Esophagus muscularis mucosa (tissue), 3 donors: ENCODE results near the gene CDH26.

Experiments used
- CTCF ChIP-seq, 3 experiments: fragments of 200-600 bp in 2 of 3; fragments of 450-650 bp in 1 of 3; sonication (generic) in 2 of 3; IDR thresholded peaks; one replicate each; pipeline ENCODE4 v1.5.1; 2017 to 2019; ENCODE audit warnings: antibody characterized with exemption in 3 of 3, mild to moderate bottlenecking in 2 of 3, moderate library complexity in 1 of 3
- POLR2A ChIP-seq: fragments of 450-650 bp; IDR thresholded peaks from one replicate; pipeline ENCODE4 v1.6.1; 2017; ENCODE audit warnings: antibody characterized with exemption, moderate library complexity, mild to moderate bottlenecking, low read depth
- POLR2AphosphoS5 ChIP-seq, 2 donors: sonication (generic); formaldehyde crosslinking; IDR thresholded peaks; one replicate each; pipeline ENCODE4 v1.6.1; 2017; ENCODE audit warnings: antibody characterized with exemption in 2 of 2

- TF ChIP-seq POLR2A = no peak
- no peak for TF ChIP-seq CTCF (IDR thresholded peaks at IDR 0.05)
- TF ChIP-seq POLR2AphosphoS5 (IDR thresholded peaks at IDR 0.05) = no peak
Observed at GRCh38 chr20:60001108-60001507, 42.9 kb downstream of the CDH26 start.
